SKM-1 (cell line): ENCODE measurements around the gene NKX1-2.
A peak's percentile ranks its signal among the peaks of the same experiment; 100 is the strongest.

Experiments used
- DNase-seq: peaks from one replicate; lab custom pipeline; 2025; ENCODE audit not compliant: unreplicated experiment; lab: John Stamatoyannopoulos, UW

NKX1-2 gene

GRCh38 chr10:124418726-124419501, 30.9 kb downstream of the NKX1-2 start, which contains the start of gene OAT:
Gene OAT (minus strand): TSS chr10:124418923. CDS start chr10:124412171, 6,752 bp downstream.
- DNase-seq, result peak; percentile 87

GRCh38 chr10:124417895-124418725, 31.7 kb downstream of the NKX1-2 start:
- no peak for DNase-seq

GRCh38 chr10:124416733-124417132, 33.1 kb downstream of the NKX1-2 start:
- no peak for DNase-seq

DNA sequence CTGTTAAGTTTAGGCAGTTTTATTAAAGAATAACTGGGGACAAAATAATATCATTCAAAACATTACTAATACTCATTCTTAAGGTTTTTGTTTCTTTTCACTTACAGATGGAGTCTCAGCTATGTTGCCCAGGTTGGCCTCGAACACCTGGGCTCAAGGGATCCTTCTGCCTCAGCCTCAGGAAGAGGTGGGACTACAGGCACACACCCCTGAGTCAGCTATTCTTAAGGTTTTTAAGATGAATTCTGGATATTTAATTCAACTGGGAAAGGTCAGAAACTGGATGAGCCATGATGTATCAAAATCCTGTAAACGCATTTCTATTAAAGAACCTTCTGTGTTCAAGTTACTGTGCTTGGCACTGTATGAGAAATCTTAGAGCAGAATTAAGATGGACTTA, 34.6 kb downstream of the NKX1-2 start:
- no peak for DNase-seq

- no peak for DNase-seq
Measured at GRCh38 chr10:124414076-124414475, 35.8 kb downstream of the NKX1-2 start.

- no peak for DNase-seq
Measured at GRCh38 chr10:124409696-124410095, 40.1 kb downstream of the NKX1-2 start.

GRCh38 chr10:124408357-124408756, 41.5 kb downstream of the NKX1-2 start:
- no peak for DNase-seq

GRCh38 chr10:124407456-124407855, 42.4 kb downstream of the NKX1-2 start:
- no peak for DNase-seq

DNA sequence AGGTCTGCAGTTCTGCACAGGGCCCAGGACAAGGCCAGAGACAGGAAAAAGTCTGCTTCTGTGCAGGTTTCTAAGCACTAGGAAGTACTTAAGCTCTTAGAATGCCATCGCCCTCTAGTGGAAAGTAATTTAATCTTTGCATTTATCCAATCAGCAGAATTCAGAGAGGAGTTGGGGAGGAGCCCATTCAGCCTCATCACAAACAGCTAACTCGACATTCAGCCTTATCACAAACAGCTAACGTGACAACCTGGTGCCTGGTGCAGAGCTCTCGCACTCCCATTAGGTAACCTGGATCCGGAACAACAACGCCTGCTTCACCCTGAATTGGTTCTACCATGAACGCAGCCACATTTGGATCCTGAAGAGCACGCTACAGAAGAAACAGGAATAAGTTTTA, 46.3 kb downstream of the NKX1-2 start:
- peak; percentile 64 for DNase-seq

- DNase-seq, result no peak
Measured at GRCh38 chr10:124402273-124402672, 47.6 kb downstream of the NKX1-2 start.

DNA sequence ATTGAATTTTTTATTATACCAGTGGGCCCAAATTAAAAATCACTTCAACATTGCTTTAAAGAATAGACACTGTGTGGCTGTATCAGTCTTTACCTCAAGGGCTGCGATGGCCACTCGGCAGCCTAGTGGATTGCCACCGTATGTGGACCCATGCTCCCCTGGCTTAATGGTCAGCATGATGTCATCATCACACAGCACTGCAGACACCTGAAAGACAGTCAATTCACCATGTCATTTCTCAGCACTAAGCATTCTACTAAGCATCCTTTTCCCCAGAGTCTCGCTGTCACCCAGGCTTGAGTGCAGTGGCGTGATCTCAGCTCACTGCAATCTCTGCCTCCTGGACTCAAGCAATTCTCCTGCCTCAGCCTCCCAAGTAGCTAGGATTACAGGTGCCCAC, 48.2 kb downstream of the NKX1-2 start:
- DNase-seq, result no peak
